WERI-Rb-1 (cell line): ENCODE measurements around the gene SLC22A31.

Source experiments
- DNase-seq: peaks from one replicate; pipeline ENCODE4 v3.0.0-alpha.2; 2020
- H3K27ac ChIP-seq: fragments of 250-450 bp; sonication (Bioruptor Pico); 2 replicates; pipeline ENCODE4 v1.5.1; 2020; ENCODE audit warnings: mild to moderate bottlenecking, moderate library complexity
- H3K27me3 ChIP-seq: fragments of 250-450 bp; sonication (Bioruptor Pico); 2 replicates; pipeline ENCODE4 v1.5.1; 2021; ENCODE audit warnings: mild to moderate bottlenecking, low read depth, moderate library complexity; ENCODE audit not compliant: insufficient read depth, severe bottlenecking
- H3K36me3 ChIP-seq: fragments of 250-450 bp; sonication (Bioruptor Pico); 2 replicates; pipeline ENCODE4 v1.5.1; 2020; ENCODE audit warnings: mild to moderate bottlenecking, moderate library complexity
- H3K4me3 ChIP-seq: 2 replicates; pipeline ENCODE4 v1.5.1; 2011; ENCODE audit warnings: low read depth, mild to moderate bottlenecking, control low read depth, low read length
- H3K9me3 ChIP-seq: fragments of 250-450 bp; sonication (Bioruptor Pico); 2 replicates; pipeline ENCODE4 v1.5.1; 2021; ENCODE audit warnings: mild to moderate bottlenecking, moderate library complexity; ENCODE audit not compliant: severe bottlenecking
- TF ChIP-seq, protein P1 (sequence below): IDR thresholded peaks from 2 replicates; pipeline ENCODE4 v1.5.1; 2011; ENCODE audit warnings: low read depth, mild to moderate bottlenecking, control low read depth, inconsistent platforms, low read length

Gene SLC22A31

DNA sequence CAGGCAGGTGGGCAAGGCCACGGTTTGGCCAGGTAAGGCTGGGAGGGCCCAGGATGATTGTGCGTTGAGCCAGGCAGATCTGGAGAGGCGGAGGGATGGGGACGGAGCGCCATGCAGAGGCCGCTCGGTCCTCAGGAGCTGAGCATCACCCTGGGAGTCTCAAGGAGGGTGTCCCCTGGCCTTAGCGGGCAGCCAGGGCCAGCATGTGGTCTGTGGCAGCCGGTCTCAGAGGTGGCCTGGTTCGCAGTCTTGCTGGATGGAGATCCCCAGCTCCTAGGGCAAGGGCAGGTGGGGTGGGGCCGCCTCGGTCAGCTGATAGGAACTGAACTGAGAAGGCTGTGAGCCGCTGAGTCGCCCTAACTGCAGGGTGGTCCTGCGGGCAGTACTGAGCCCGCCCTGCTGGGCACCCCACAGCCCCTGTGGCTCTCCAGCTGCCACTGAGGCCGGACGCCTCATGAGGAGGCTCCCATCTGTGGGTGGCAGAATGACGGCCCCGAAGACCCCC, 40.4 kb downstream of the SLC22A31 start:
- Histone ChIP-seq H3K4me3 (no peak overlapping the region), H3K36me3 (no peaks in the 10 kb centered on the region), H3K9me3 (no peaks in the 10 kb centered on the region), H3K27me3 (no peaks in the 10 kb centered on the region), H3K27ac (no peak overlapping the region)
- no peak for DNase-seq
- TF ChIP-seq, protein P1, sequence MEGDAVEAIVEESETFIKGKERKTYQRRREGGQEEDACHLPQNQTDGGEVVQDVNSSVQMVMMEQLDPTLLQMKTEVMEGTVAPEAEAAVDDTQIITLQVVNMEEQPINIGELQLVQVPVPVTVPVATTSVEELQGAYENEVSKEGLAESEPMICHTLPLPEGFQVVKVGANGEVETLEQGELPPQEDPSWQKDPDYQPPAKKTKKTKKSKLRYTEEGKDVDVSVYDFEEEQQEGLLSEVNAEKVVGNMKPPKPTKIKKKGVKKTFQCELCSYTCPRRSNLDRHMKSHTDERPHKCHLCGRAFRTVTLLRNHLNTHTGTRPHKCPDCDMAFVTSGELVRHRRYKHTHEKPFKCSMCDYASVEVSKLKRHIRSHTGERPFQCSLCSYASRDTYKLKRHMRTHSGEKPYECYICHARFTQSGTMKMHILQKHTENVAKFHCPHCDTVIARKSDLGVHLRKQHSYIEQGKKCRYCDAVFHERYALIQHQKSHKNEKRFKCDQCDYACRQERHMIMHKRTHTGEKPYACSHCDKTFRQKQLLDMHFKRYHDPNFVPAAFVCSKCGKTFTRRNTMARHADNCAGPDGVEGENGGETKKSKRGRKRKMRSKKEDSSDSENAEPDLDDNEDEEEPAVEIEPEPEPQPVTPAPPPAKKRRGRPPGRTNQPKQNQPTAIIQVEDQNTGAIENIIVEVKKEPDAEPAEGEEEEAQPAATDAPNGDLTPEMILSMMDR = no peak

DNA sequence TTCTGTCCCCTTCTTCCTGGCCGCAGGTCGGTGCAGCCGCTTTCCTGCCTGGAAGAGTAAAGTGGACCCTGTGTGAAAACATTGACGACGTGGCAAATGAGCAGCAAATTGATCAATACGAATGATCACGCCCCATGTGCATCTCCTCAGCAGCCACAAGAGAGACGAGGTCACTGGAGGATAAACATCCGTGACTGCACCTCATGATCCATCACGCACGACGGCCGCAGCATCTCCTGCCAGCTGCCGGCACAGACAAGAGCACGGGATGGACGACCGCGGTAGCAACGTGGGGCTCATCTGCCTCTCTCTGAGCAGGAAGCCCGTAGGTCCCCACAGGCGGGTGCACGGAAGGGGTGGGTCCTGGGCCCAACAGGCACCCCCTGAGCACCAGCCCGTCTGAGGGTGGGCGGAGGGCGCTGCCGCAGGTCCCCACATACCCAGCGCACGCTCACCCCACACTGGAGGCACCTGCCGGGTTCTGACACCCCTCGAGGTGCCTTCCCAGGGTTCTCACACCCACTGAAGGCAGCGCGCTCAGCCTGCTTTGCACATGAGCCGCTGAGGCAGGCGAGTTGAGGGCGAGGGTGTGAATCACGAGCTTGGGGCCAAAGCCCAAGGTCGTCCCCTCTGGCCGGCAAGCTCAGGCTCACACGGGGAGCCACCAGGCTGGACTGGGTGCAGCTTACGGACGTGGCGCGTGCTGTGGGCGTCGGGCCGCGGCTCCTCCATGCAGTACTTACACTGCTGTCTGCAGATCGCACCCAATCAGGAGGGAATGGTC, 41.1 kb downstream of the SLC22A31 start:
- Histone ChIP-seq H3K27me3 (no peaks in the 10 kb centered on the region), H3K27ac (no peak overlapping the region), H3K4me3 (no peak overlapping the region), H3K9me3 (no peaks in the 10 kb centered on the region), H3K36me3 (no peaks in the 10 kb centered on the region)
- TF ChIP-seq, protein P1 = no peak
- DNase-seq = no peak

DNA sequence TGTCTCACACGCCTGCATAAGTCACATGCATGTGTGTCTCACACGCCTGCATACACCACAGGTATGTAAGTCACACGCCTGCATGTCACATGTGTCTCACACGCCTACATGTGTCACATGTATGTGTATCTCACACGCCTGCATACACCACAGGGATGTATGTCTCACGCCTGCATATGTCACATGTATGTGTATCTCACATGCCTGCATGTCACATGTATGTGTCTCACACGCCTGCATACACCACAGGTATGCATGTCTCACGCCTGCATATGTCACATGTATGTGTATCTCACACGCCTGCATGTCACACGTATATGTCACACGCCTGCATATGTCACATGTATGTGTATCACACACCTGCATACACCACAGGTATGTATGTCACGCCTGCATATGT, 42.6 kb downstream of the SLC22A31 start:
- no peak for DNase-seq
- H3K9me3 ChIP-seq = no peaks in the 10 kb centered on the region
- no peaks in the 10 kb centered on the region for H3K27me3 ChIP-seq
- no peaks in the 10 kb centered on the region for H3K36me3 ChIP-seq
- no peak overlapping the region for H3K4me3 ChIP-seq
- no peak overlapping the region for H3K27ac ChIP-seq
- TF ChIP-seq, protein P1 = no peak

DNA sequence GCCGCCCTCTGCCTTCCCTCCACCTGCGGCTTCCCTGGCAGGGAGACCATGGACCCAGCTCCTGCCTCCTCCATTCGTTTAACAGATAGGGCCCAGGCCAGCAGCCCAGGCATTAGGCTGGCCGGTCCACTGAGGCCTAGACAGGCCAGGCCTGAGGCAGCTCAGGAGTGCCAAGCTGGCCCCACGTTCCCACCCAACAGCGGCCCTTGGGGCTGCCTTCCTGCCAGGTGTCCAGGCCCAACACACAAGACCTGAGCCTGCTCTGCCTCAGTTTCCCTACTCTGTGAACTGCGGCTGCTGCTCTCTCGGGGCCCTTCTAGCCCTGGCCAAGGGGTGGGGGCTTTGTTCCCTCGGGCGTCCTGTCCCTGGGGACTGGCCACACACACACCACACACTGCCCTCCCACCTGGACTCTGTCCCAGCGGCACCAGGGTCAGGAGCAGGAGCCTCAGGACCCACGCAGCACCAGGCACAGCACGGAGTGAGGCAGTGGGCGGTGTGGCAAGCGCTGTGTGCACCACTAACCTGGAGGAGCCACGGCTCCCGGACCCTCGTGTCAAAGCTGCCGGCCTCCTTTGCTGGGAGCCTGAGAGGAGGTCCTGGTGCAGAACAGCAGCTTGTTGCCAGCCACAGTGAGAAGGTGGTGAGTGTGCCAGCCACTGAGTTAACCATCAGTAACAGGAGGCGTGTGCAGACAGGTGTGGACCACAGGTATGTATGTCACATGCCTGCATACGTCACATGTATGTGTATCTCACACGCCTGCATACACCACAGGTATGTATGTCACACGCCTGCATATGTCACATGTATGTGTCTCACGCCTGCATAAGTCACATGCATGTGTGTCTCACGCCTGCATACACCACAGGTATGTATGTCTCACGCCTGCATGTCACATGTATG, 43.3 kb downstream of the SLC22A31 start:
- TF ChIP-seq, protein P1 = no peak
- Histone ChIP-seq H3K27ac (no peak overlapping the region), H3K4me3 (no peak overlapping the region), H3K36me3 (no peaks in the 10 kb centered on the region), H3K27me3 (no peaks in the 10 kb centered on the region), H3K9me3 (no peaks in the 10 kb centered on the region)
- DNase-seq = no peak

DNA sequence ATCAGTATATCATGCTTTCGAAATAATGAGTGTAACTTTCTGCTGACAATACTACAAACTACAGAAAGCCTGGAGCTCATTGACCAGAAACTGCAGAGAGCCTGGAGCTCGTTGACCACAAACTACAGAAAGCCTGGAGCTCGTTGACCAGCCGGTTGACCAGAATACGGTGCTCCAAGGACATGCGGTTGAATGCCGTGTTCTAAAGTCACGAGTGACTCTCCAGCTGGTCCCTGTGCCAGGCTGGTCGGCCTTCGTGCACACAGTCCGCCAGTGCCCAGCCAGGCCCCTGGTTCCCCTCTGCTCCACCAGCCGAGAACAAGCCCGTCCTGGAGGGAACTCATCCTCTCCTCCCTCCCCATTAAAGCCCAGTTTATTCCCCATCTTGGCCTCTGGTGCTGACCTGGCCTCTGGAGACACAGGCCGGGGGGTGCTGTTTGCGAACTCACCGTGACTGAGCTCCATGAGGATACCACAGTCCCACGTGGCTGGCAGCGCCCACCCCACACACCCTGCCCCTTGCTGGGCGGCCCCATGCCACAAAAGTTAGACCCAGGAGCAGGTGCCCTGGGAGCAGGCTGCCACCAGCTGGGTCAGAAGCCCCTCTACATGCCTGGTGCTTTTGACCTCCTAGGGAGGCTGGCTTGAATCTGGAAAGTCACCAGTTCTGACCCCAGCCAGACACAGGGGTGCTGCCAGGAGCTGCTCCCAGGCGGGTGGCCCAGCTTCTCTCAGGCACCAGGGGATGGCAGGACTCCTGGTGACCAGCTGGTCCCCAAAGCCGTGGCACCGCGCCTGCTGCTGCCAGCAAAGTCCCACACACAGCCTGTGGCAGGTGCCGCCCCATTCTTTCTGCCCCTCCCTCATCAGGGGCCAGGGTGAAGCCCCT, 44.2 kb downstream of the SLC22A31 start:
- Histone ChIP-seq H3K27ac (no peak overlapping the region), H3K4me3 (no peak overlapping the region)
- no peak for DNase-seq

More for the DNA sequence above, 44.2 kb downstream of the SLC22A31 start:
- H3K36me3 ChIP-seq = no peaks in the 10 kb centered on the region
- TF ChIP-seq, protein P1 = no peak
- H3K27me3 ChIP-seq = no peaks in the 10 kb centered on the region
- H3K9me3 ChIP-seq = no peaks in the 10 kb centered on the region
